ENCODE data around the gene MC1R.
A peak's percentile ranks its signal among the peaks of the same experiment; 100 is the strongest.
"Not testable (repeated sequence)": the region's sequence is repeated elsewhere in the genome, so short reads cannot be mapped to it uniquely, and the experiment has no call there.

The MC1R gene

GRCh38 chr16:89918453-89919347, at the start of gene MC1R:
Gene MC1R (plus strand): TSS chr16:89918862. CDS start chr16:89919259, 397 bp downstream.
- DNase-seq = peak; percentile 72

DNA sequence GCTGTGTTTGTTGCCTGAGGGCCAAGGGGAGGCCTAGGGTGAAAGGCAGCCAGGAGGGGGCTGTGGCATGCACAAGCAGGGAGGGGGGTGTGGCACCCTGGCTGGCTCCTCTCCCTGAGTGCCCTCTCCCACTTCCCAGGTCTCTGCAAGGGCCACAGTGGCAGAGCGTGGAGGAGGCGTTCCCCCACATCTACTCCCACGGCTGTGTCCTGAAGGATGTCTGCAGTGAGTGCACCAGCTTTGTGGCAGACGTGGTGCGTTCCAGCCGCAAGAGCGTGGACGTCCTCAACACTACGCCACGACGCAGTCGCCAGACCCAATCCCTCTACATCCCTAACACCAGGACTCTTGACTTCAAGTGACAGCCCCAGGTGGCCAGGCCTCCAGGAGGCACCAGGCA, 48.8 kb upstream of the MC1R start:
- DNase-seq = no peak

DNA sequence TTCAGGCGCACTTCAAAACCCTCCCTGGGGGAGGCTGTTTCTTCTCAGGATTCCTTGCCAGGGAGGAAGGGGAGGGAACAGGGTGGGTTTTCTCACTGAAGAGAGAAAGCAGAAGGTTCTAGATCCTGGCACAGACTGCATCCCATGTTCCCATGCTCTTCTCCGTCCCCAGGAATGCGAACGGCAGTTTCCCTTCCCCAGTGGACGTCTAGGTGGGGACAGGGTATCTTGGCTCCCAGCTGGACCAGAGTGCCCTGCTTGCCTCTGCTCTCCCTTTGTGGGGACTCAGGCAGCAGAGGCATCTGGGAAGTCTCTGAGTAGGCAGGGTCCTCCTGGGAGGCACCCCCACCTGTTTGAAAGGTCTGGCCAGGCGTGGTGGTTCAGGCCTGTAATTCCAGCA, 48.2 kb upstream of the MC1R start:
- no peak for DNase-seq

GRCh38 chr16:89871895-89872294, 46.8 kb upstream of the MC1R start:
- DNase-seq = no peak

DNA sequence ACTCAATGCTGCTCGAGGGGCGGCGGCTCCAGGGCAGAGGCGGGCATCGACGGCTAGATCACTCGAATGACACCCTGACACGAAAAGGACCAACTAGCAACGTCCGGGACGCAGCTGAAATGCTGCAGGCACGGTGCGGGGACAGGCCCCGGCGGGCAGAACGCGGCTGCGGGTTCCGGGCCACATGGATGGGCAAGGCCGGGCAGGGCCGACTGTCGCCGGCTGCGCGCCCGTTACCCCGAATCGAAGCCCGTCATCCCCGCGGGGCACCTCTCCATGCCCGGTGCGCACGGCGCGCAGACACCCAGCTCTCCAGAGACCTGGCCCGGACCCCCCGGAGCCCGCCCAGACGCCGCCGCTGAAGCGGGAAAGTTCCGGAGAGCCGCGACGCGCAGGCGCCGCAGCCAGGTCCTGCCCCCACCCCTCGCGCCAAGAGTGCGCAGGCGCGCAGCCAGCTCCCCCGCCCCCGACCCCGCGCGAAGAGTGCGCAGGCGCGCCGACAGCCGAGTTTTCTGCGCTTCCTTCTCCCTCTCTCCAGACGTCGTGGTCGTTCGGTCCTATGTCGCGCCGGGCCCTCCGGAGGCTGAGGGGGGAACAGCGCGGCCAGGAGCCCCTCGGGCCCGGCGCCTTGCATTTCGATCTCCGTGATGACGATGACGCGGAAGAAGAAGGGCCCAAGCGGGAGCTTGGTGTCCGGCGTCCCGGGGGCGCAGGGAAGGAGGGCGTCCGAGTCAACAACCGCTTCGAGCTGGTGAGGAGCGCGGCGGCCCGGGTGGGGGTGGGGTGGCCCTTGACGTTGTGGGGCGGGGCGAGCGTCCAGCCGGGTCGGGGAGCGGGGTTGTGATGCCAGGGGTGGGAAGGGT, 45.3 kb upstream of the MC1R start, which contains the start of gene TCF25:
TCF25 (plus strand) TSS at position 484 of the 863 bp plus-strand sequence; CDS start at position 560, 76 bp downstream.
- DNase-seq = peak; percentile 96

- peak; percentile 100 for DNase-seq
These were observed 44.5 kb upstream of the MC1R start for GRCh38 chr16:89873972-89874689.

DNA sequence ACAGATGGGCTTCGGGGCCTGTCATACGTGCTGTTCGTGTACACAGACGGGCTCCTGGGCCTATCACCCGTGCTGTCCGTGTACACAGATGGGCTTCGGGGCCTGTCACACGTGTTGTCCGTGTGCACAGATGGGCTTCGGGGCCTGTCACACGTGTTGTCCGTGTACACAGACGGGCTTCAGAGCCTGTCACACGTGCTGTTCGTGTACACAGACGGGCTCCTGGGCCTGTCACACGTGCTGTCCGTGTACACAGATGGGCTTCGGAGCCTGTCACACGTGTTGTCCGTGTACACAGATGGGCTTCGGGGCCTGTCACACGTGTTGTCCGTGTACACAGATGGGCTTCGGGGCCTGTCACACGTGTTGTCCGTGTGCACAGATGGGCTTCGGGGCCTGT, 39.5 kb upstream of the MC1R start:
- DNase-seq = not testable (repeated sequence)

GRCh38 chr16:89880477-89881367, 37.9 kb upstream of the MC1R start:
- no peak for DNase-seq

GRCh38 chr16:89881368-89881730, 37.3 kb upstream of the MC1R start:
- no peak for DNase-seq

- DNase-seq = no peak
These were observed 35.2 kb upstream of the MC1R start for GRCh38 chr16:89883346-89884040.

DNA sequence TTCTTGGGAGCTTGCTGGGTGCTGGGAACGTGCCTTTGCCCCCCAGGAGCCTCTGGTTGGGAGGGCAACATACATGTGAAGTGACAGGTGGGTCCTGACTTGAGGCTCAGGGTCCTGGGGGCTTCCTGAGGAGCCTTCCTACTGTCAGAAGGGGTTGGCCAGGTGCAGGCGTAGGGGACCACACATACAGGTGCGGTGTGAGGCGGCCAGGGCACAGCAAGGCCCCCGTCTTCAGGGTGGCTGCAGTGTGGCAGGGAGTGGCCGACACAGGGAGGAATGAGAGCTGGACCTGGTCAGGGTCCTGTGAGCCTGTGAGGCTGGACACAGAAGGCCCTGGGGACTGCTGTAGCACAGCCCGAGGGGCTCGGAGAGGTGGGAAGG, 34.6 kb upstream of the MC1R start:
- no peak for DNase-seq

GRCh38 chr16:89887243-89887642, 31.4 kb upstream of the MC1R start:
- no peak for DNase-seq

GRCh38 chr16:89890200-89890599, 28.5 kb upstream of the MC1R start:
- no peak for DNase-seq

GRCh38 chr16:89890886-89891657, 27.6 kb upstream of the MC1R start:
- no peak for DNase-seq

- no peak for DNase-seq
These were observed 26.5 kb upstream of the MC1R start for GRCh38 chr16:89892055-89892630.

DNA sequence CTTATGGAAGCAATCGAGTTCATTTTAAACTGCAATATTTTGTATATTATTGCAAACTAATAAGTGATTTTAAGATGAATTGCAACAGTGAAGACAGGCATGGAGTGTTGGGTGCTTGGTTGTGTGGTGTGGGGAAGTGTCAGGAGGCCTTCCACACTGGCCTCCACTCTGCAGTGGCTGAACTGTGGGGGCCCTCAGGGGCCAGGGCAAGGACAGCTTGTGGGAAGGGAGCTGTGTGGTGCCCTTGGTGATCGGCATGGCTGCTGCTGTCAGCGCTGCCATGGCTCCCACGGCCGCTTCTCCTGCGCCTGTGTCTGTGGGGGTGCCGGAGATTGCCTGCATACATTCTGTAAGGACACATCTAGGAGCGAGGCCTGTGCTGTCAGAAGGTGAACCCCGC, 26.0 kb upstream of the MC1R start:
- no peak for DNase-seq

GRCh38 chr16:89893642-89894548, 24.8 kb upstream of the MC1R start:
- no peak for DNase-seq

DNA sequence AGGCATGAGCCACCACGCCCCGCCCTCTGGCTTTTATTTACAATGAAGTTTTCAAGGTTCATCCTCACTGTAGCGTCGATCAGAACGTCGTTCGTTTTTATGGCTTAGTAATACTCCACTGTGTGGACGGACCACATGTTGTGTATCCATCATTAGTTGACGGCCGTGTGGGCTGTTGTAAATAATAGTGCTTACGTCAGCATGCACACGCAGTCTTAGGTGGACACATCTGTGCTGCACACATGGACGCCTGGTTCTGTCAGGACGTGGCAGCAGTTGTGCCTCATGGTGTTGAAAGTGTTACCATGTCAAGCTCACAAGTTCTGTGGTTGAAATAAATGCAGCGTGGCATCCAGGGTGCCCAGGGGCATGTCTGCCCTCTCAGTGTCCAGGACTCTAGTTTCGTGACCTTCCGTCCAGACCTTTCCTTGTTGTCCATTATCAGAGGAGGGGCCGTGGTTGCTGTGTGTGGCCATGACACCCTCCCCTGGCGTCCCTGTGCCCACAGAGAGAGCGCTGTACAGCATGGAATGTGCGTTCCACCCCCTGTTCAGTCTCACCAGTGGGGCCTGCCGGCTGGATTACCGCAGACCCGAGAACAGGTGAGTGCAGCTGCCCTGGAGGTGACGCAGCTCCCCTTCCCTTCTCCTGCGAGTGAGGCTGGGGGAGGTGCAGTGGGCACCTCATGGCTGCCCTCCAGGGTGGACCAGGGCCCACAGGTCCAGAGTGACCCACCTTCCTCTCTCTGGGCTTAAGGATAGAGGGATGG, 23.0 kb upstream of the MC1R start:
- DNase-seq = no peak
